K562 (cell line): Measurements from ENCODE around the gene ERF. TPM values are rescaled to one million over a fixed set of nuclear protein-coding genes. Genes with fewer than 3 reads are reported as not detected.

Source experiments
- ATAC-seq: fragments of 200-7000 bp; cut with Tn5 transposase; 3 replicates; pipeline ENCODE4 v1.9.1; 2020; ENCODE audit warnings: moderate library complexity
- BruUV-seq: library from RNA; stranded (reverse); fragments of 400-500 nt; replicated peaks from 2 replicates; lab custom pipeline; 2021; lab: Mats Ljungman, UMichigan
- CTCF ChIA-PET: fragments of 300-600 bp; formaldehyde crosslinking; extraction: SDS; loops from one replicate; lab custom pipeline; 2021; ENCODE audit warnings: low intra/inter-chr PET ratio; lab: Yijun Ruan, JAX
- POLR2A ChIA-PET: fragments of 300-600, 350-650 bp; sonication (Branson Sonifier 250); formaldehyde crosslinking; extraction: SDS; loops from one replicate; lab custom pipeline; 2021; ENCODE audit warnings: antibody characterized with exemption, inconsistent platforms; lab: Yijun Ruan, JAX
- DNase-seq, 4 experiments: peaks; one replicate each; pipeline versions ENCODE4 v3.0.0 to v3.0.0-alpha.2; 2011 to 2018; ENCODE audit warnings: low spot score in 3 of 4, mixed read lengths in 3 of 4; ENCODE audit errors: extremely low read depth in 1 of 4
- FAIRE-seq: peaks from 2 replicates; lab custom pipeline; 2011; peaks lifted over from hg19 to GRCh38; lab: Jason Lieb, UNC
- H2AFZ ChIP-seq: 2 replicates; pipeline ENCODE4 v1.6.0; 2011; ENCODE audit warnings: low read depth, low read length, control low read depth, inconsistent platforms
- H3K27ac ChIP-seq: fragments of 200-600 bp; 3 replicates; pipeline ENCODE4 v1.8.0; 2011; ENCODE audit warnings: low read depth, mild to moderate bottlenecking, control low read depth, inconsistent platforms, low read length, moderate library complexity, mixed read lengths; ENCODE audit errors: extremely low read depth
- H3K27me3 ChIP-seq, 2 experiments: fragments of 300-600 bp in 1 of 2; 2 replicates in 1 of 2; 3 replicates in 1 of 2; pipeline versions ENCODE4 v1.6.0 to v1.8.0; 2011; ENCODE audit warnings: inconsistent platforms in 2 of 2, low read length in 2 of 2, mild to moderate bottlenecking in 1 of 2, mixed read lengths in 1 of 2, moderate library complexity in 1 of 2; ENCODE audit not compliant: control insufficient read depth in 2 of 2, insufficient read depth in 2 of 2
- H3K36me3 ChIP-seq: fragments of 300-600 bp; 3 replicates; pipeline ENCODE4 v1.8.0; 2011; ENCODE audit warnings: mild to moderate bottlenecking, low read length, inconsistent platforms; ENCODE audit not compliant: control insufficient read depth, insufficient read depth
- H3K4me1 ChIP-seq, 2 experiments: fragments of 200-600 bp in 1 of 2; replicated peaks in 1 of 2; 2 replicates in 1 of 2; 3 replicates in 1 of 2; pipeline versions ENCODE4 v1.5.1 to v1.8.0; 2011; ENCODE audit warnings: inconsistent platforms in 2 of 2, low read length in 2 of 2, mild to moderate bottlenecking in 1 of 2, mixed read lengths in 1 of 2, moderate library complexity in 1 of 2; ENCODE audit not compliant: control insufficient read depth in 2 of 2, insufficient read depth in 2 of 2
- H3K4me2 ChIP-seq: 2 replicates; pipeline ENCODE4 v1.6.1; 2011; ENCODE audit warnings: low read length, control low read depth, inconsistent platforms, mixed read lengths; ENCODE audit not compliant: insufficient read depth
- H3K4me3 ChIP-seq: fragments of 200-600 bp; sonication (generic), shearing (Covaris generic); 2 replicates; pipeline ENCODE4 v1.5.1; 2016; ENCODE audit warnings: control low read depth, inconsistent platforms
- H3K79me2 ChIP-seq: fragments of 200-600 bp; 3 replicates; pipeline ENCODE4 v1.8.0; 2011; ENCODE audit warnings: low read length, inconsistent platforms; ENCODE audit not compliant: control insufficient read depth, insufficient read depth
- H3K9ac ChIP-seq, 2 experiments: 2 replicates each; pipeline versions ENCODE4 v1.6.0 to v1.6.1; 2011; ENCODE audit warnings: low read depth in 2 of 2, low read length in 2 of 2, control low read depth in 1 of 2, inconsistent platforms in 1 of 2, mild to moderate bottlenecking in 1 of 2, mixed read lengths in 1 of 2; ENCODE audit not compliant: insufficient read depth in 1 of 2
- H3K9me1 ChIP-seq: one replicate; pipeline ENCODE4 v1.6.0; 2011; ENCODE audit warnings: inconsistent platforms, mild to moderate bottlenecking, low read length, moderate library complexity; ENCODE audit not compliant: control insufficient read depth, insufficient read depth
- H3K9me3 ChIP-seq: replicated peaks from 2 replicates; pipeline ENCODE4 v1.5.1; 2011; ENCODE audit warnings: low read depth, low read length, inconsistent platforms; ENCODE audit not compliant: control insufficient read depth, insufficient read depth
- H4K20me1 ChIP-seq: replicated peaks from 2 replicates; pipeline ENCODE4 v1.6.1; 2011; ENCODE audit warnings: low read length, inconsistent platforms, mixed read lengths; ENCODE audit not compliant: control insufficient read depth, insufficient read depth
- HOXB6 ChIP-seq: fragments of 250-450 bp; sonication (Bioruptor Pico); IDR thresholded peaks from 2 replicates; pipeline ENCODE4 v1.5.1; 2022; ENCODE audit warnings: mild to moderate bottlenecking, borderline replicate concordance
- NCOA4 ChIP-seq: fragments of 450-650 bp; IDR thresholded peaks from 2 replicates; pipeline ENCODE4 v1.6.1; 2018; ENCODE audit warnings: mild to moderate bottlenecking; ENCODE audit not compliant: partially characterized antibody
- RBBP5 ChIP-seq: fragments of 200-600 bp; sonication (generic); IDR thresholded peaks from 2 replicates; pipeline ENCODE4 v1.6.1; 2012; ENCODE audit warnings: borderline replicate concordance, mild to moderate bottlenecking, low read length, control low read depth, inconsistent platforms; ENCODE audit not compliant: insufficient read depth, poor library complexity, severe bottlenecking
- SIN3A ChIP-seq, 2 experiments: fragments of 150-350 bp in 1 of 2; IDR thresholded peaks; 2 replicates each; pipeline ENCODE4 v1.6.1; 2011 to 2016; ENCODE audit warnings: borderline replicate concordance in 2 of 2, low read depth in 2 of 2, low read length in 2 of 2, mild to moderate bottlenecking in 2 of 2, moderate library complexity in 2 of 2; ENCODE audit not compliant: control insufficient read depth in 1 of 2
- ZNF239 ChIP-seq: fragments of 250-450 bp; sonication (Bioruptor Pico); IDR thresholded peaks from 2 replicates; pipeline ENCODE4 v1.4.0; 2020; ENCODE audit warnings: mild to moderate bottlenecking
- WGBS: fragments of 100-300 bp; shearing (Covaris generic); methylation state at CpG from one replicate; pipeline ENCODE4 v1.1.6; 2016; ENCODE audit warnings: low coverage, mixed read lengths; ENCODE audit not compliant: insufficient coverage; ENCODE audit errors: missing lambda C conversion rate; 5-methylcytosine and 5-hydroxymethylcytosine counted together
- in situ Hi-C: fragments of 300-500 bp; cut with MboI; formaldehyde crosslinking; loops from 4 replicates; pipeline ENCODE4 v1.15.0; 2018; ENCODE audit warnings: inconsistent platforms, mixed read lengths
- intact Hi-C: fragments of 100-400 bp; cut with micrococcal nuclease; formaldehyde crosslinking; loops from 2 replicates; pipeline ENCODE4 v1.14.2; 2022
- polyA plus RNA-seq, 8 experiments: library from polyadenylated mRNA; depleted of rRNA in 4 of 8; stranded (reverse) in 5 of 8; unstranded in 3 of 8; fragments of >200 nt; fragmentation: Nextera tagmentation in 2 of 8; fragmentation: Illumina TruSeq in 1 of 8; extraction: Ambion mirVana in 2 of 8; extraction: Trizol in 1 of 8; gene quantifications; 2 replicates each; pipeline versions ENCODE4 v1.2.1 to v1.2.3, GENCODE V29; 2011 to 2014; ENCODE audit warnings: inconsistent platforms in 1 of 8, missing spikeins in 1 of 8
- total RNA-seq, 7 experiments: library from RNA; depleted of rRNA in 6 of 7; stranded (reverse); fragments of >200 nt in 6 of 7; fragmentation: Illumina TruSeq in 2 of 7; extraction: Trizol in 2 of 7; gene quantifications; 2 replicates each; pipeline versions ENCODE4 v1.2.1 to v1.2.3, GENCODE V29; 2011 to 2021; ENCODE audit warnings: low replicate concordance in 1 of 7
- TF ChIP-seq, protein P1 (sequence below): fragments of 250-450 bp; sonication (Bioruptor Pico); IDR thresholded peaks from 2 replicates; pipeline ENCODE4 v1.4.0; 2020; ENCODE audit warnings: mild to moderate bottlenecking, moderate library complexity, borderline replicate concordance
- TF ChIP-seq, protein P2 (sequence below), 2 experiments: fragments of 450-650 bp in 1 of 2; sonication (generic) in 1 of 2; formaldehyde crosslinking in 1 of 2; IDR thresholded peaks; 2 replicates each; pipeline versions ENCODE4 v1.7.1 to v1.9.0; 2016 to 2022; ENCODE audit warnings: inconsistent platforms in 1 of 2, mild to moderate bottlenecking in 1 of 2, missing genetic modification reagents in 1 of 2

The ERF gene
- total and polyA plus RNA-seq, 9 of the 15 experiments (the other 6 are each of a cell fraction or from before 2014, with no cell fraction given), result 0.03 to 75.4 (median 27.0) TPM

DNA sequence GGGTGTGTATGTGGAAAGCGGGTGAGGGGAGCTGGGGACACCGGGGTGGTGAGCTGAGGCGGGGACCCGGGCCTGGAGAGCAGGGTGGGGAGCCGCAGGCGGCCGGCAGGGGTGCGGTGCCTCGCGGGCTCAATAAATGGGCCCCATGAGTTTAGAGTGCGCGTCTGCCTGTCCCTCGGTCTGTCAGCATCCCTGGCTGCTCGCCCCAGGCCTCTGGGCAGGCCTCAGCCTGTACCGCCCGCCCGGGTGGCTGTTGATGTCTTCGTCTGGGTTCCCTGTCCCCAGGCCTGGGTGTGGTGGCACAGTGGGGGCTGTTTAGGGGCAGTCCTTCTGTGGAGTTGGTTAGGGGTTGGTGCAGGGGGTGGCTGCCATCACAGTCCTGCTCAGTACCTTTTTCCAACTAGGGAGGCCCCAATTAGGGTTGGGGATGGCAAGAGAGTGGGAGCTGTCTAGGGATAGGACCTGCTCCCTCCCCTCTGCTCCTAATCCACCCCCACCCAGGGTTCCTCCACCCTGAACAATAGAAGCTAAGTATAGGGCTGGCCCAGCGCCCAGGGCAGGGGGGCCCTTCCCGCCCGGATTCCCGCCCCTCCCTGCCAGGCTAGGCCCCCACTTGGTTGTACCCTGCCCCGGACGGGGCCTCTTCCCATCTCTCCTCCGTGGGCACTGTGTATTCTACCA lies 26.4 kb upstream of the ERF start:
- Histone ChIP-seq H3K36me3 (peaks cover 10% of the 10 kb centered on the region; the same call in 2 of the 3 replicates), H3K27me3 (no peaks in the 10 kb centered on the region; a peak in 1 of 5 replicates), H3K9me1 (no peaks in the 10 kb centered on the region), H4K20me1 (0 out of 2 replicates have a peak, but pooled peaks cover 8% of the 10 kb centered on the region), H3K9me3 (no peaks in the 10 kb centered on the region), H2AFZ (peak overlapping the region; percentile 21; the same call in 1 of the 2 replicates), H3K4me1 (peaks cover 48 to 75% of the 10 kb centered on the region in 2 experiments), H3K4me3 (peak overlapping the region; percentile 93), H3K9ac (peak overlapping the region; percentile 53 to 90), H3K4me2 (peak overlapping the region; percentile 97), H3K27ac (peak overlapping the region; percentile 79), H3K79me2 (peaks cover 65% of the 10 kb centered on the region)
- CTCF ChIA-PET, result interaction anchor here (2.4 kb wide), 1 partner anchor 36 kb away, joined by 24 read pairs; no protein-coding TSS in a partner anchor
- in situ Hi-C loops, result no loop called here
- ATAC-seq (peak; percentile 16), DNase-seq (peak; percentile 20 to 67 (median 32)), FAIRE-seq (no peak)
- no TSS peak for BruUV-seq
- intact Hi-C loops, result no loop called here
- 2% methylated on average over 13 of the region's 25 CpGs for WGBS
- POLR2A ChIA-PET, result interaction anchor here (0.5 to 3.6 kb wide), 4 partner anchors 11 to 782 kb away, joined by 3 to 16 read pairs (median 10); partner anchors contain the start of gene CIC
- TF ChIP-seq, protein P1, sequence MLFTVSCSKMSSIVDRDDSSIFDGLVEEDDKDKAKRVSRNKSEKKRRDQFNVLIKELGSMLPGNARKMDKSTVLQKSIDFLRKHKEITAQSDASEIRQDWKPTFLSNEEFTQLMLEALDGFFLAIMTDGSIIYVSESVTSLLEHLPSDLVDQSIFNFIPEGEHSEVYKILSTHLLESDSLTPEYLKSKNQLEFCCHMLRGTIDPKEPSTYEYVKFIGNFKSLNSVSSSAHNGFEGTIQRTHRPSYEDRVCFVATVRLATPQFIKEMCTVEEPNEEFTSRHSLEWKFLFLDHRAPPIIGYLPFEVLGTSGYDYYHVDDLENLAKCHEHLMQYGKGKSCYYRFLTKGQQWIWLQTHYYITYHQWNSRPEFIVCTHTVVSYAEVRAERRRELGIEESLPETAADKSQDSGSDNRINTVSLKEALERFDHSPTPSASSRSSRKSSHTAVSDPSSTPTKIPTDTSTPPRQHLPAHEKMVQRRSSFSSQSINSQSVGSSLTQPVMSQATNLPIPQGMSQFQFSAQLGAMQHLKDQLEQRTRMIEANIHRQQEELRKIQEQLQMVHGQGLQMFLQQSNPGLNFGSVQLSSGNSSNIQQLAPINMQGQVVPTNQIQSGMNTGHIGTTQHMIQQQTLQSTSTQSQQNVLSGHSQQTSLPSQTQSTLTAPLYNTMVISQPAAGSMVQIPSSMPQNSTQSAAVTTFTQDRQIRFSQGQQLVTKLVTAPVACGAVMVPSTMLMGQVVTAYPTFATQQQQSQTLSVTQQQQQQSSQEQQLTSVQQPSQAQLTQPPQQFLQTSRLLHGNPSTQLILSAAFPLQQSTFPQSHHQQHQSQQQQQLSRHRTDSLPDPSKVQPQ (CRISPR knock-in tag), result no peak
- no peak for TF ChIP-seq NCOA4
- no peak for TF ChIP-seq HOXB6 (CRISPR knock-in tag)
- peak; percentile 45 for TF ChIP-seq RBBP5
- 0 out of 4 replicates have a peak, but pooled peaks of 1 of the 2 experiments have one; percentile 4 for TF ChIP-seq SIN3A (IDR thresholded peaks at IDR 0.05; ENCODE audit: borderline replicate concordance in 2 of 2, control insufficient read depth in 1 of 2, low read depth in 2 of 2, low read length in 2 of 2)
- TF ChIP-seq, protein P2, sequence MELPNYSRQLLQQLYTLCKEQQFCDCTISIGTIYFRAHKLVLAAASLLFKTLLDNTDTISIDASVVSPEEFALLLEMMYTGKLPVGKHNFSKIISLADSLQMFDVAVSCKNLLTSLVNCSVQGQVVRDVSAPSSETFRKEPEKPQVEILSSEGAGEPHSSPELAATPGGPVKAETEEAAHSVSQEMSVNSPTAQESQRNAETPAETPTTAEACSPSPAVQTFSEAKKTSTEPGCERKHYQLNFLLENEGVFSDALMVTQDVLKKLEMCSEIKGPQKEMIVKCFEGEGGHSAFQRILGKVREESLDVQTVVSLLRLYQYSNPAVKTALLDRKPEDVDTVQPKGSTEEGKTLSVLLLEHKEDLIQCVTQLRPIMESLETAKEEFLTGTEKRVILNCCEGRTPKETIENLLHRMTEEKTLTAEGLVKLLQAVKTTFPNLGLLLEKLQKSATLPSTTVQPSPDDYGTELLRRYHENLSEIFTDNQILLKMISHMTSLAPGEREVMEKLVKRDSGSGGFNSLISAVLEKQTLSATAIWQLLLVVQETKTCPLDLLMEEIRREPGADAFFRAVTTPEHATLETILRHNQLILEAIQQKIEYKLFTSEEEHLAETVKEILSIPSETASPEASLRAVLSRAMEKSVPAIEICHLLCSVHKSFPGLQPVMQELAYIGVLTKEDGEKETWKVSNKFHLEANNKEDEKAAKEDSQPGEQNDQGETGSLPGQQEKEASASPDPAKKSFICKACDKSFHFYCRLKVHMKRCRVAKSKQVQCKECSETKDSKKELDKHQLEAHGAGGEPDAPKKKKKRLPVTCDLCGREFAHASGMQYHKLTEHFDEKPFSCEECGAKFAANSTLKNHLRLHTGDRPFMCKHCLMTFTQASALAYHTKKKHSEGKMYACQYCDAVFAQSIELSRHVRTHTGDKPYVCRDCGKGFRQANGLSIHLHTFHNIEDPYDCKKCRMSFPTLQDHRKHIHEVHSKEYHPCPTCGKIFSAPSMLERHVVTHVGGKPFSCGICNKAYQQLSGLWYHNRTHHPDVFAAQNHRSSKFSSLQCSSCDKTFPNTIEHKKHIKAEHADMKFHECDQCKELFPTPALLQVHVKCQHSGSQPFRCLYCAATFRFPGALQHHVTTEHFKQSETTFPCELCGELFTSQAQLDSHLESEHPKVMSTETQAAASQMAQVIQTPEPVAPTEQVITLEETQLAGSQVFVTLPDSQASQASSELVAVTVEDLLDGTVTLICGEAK (IDR thresholded peaks at IDR 0.05), result no peak
- TF ChIP-seq, protein P2 (CRISPR knock-in tag; IDR thresholded peaks at IDR 0.05), result no peak
- TF ChIP-seq ZNF239 (CRISPR knock-in tag), result peak; percentile 41; the same call in 1 of the 2 replicates
